Panc1 (cell line): ENCODE results near the gene LKAAEAR1. TPM values are rescaled to one million over a fixed set of nuclear protein-coding genes. Genes with fewer than 3 reads are reported as not detected.

ENCODE experiments used
- ATAC-seq: fragments of 200-7000 bp; cut with Tn5 transposase; 2 replicates; pipeline ENCODE4 v1.9.1; 2020; ENCODE audit warnings: mild to moderate bottlenecking, moderate library complexity
- BruUV-seq: library from RNA; stranded (reverse); fragments of 400-500 nt; replicated peaks from 2 replicates; lab custom pipeline; 2021; lab: Mats Ljungman, UMichigan
- CTCF ChIA-PET: fragments of 300-600 bp; sonication (Branson Sonifier 250); formaldehyde crosslinking; loops from one replicate; lab custom pipeline; 2022; ENCODE audit warnings: antibody characterized with exemption; lab: Charles Lee
- POLR2A ChIA-PET: fragments of 300-600 bp; sonication (Branson Sonifier 250); formaldehyde crosslinking; loops from one replicate; lab custom pipeline; 2022; ENCODE audit warnings: antibody characterized with exemption; lab: Charles Lee
- DNase-seq: peaks from one replicate; pipeline ENCODE4 v3.0.0-alpha.2; 2010; ENCODE audit warnings: low read depth, low spot score
- H3K27ac ChIP-seq: 2 replicates; pipeline ENCODE4 v1.5.1; 2011; ENCODE audit warnings: mild to moderate bottlenecking, low read length, inconsistent platforms
- H3K27me3 ChIP-seq: fragments of 200-500 bp; sonication (Bioruptor generic); 2 replicates; pipeline ENCODE4 v1.6.0; 2014; ENCODE audit warnings: low read length, inconsistent platforms; ENCODE audit not compliant: control insufficient read depth, insufficient read depth
- H3K36me3 ChIP-seq: fragments of 200-500 bp; sonication (Bioruptor generic); 2 replicates; pipeline ENCODE4 v1.5.1; 2014; ENCODE audit warnings: inconsistent platforms, mild to moderate bottlenecking, low read length, moderate library complexity; ENCODE audit not compliant: control insufficient read depth, insufficient read depth
- H3K4me1 ChIP-seq: 2 replicates; pipeline ENCODE4 v1.5.1; 2011; ENCODE audit warnings: inconsistent platforms, mild to moderate bottlenecking, low read length, moderate library complexity; ENCODE audit not compliant: control insufficient read depth, insufficient read depth
- H3K4me3 ChIP-seq, 2 experiments: 2 replicates each; pipeline ENCODE4 v1.5.1; 2011 to 2012; ENCODE audit warnings: low read depth in 2 of 2, low read length in 2 of 2, mild to moderate bottlenecking in 2 of 2, inconsistent platforms in 1 of 2, moderate library complexity in 1 of 2
- H3K9me3 ChIP-seq: fragments of 200-500 bp; sonication (Bioruptor generic); 2 replicates; pipeline ENCODE4 v1.5.1; 2014; ENCODE audit warnings: low read depth, mild to moderate bottlenecking, inconsistent platforms, low read length, moderate library complexity; ENCODE audit not compliant: control insufficient read depth, insufficient read depth
- CTCF ChIP-seq: fragments of 450-650 bp; IDR thresholded peaks from 2 replicates; pipeline ENCODE4 v1.5.1; 2017; ENCODE audit warnings: mild to moderate bottlenecking
- POLR2AphosphoS5 ChIP-seq: IDR thresholded peaks from 2 replicates; pipeline ENCODE4 v1.6.1; 2012; ENCODE audit warnings: mild to moderate bottlenecking, low read depth, low read length, moderate library complexity
- REST ChIP-seq, 2 experiments: IDR thresholded peaks; 2 replicates each; pipeline ENCODE4 v1.6.1; 2011 to 2012; ENCODE audit warnings: low read depth in 2 of 2, control low read depth in 1 of 2, low read length in 1 of 2, mild to moderate bottlenecking in 1 of 2, moderate library complexity in 1 of 2; ENCODE audit not compliant: insufficient read depth in 1 of 2
- SIN3A ChIP-seq: IDR thresholded peaks from 2 replicates; pipeline ENCODE4 v1.6.1; 2012; ENCODE audit warnings: low read depth, mild to moderate bottlenecking, low read length, moderate library complexity, borderline replicate concordance; ENCODE audit not compliant: insufficient read depth
- TCF7L2 ChIP-seq: IDR thresholded peaks from 2 replicates; pipeline ENCODE4 v1.6.1; 2011; ENCODE audit warnings: mild to moderate bottlenecking, low read depth, low read length, inconsistent platforms
- in situ Hi-C: cut with HindIII; loops from 2 replicates; pipeline ENCODE4 v1.10.0; 2016; ENCODE audit warnings: low sequenced_read_pairs, low pct_unique_long_range_greater_than_20kb
- intact Hi-C: fragments of 100-400 bp; cut with micrococcal nuclease; formaldehyde crosslinking; loops from one replicate; pipeline ENCODE4 v1.10.0; 2022; ENCODE audit not compliant: unreplicated experiment
- total RNA-seq: library from RNA; stranded (reverse); gene quantifications from one replicate; pipeline ENCODE4 v1.2.1, GENCODE V29; 2021; ENCODE audit not compliant: unreplicated experiment

The LKAAEAR1 gene
- total RNA-seq, 1 experiment from 2014 or later = 0.67 TPM

DNA sequence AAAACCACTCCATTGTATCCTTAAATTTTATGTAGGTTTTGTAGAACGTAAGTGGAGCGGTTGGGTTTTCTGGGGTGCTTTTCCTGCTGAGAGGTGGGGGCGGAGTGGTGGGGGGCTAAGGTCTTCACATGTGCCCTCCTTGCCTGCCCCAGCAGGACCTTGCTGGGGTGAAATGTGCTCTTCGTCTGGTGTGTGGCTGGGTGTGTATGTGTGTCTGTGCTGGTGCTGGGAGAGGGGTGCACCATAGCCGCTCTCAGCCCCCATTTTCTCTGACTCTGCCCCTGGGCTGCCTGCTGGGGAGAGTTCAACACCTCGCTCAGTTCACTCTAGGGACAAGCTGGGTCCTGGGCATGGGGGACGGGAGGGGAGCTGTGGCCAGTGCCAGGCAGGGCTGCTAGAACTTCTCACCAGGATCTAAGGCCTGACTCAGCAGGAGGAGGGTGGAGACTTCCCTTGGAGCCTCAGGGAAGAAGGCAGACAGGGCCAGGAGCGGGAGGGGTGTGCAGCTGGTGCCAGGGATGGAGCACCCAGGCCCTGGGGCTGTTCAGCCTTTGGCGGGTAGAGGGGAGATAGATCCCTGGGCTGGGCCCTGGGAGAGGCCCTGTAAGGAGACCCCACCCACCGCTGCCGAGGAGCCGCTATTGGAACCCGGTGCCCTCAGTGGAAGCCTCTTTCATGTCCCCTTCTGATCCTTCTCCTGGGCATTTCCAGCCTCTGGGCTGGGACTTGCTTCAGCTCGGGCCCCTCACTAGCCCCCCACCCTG lies 39.5 kb downstream of the LKAAEAR1 start:
- BruUV-seq = no TSS peak
- Histone ChIP-seq H3K27ac (peak overlapping the region; percentile 62), H3K27me3 (no peaks in the 10 kb centered on the region), H3K9me3 (no peaks in the 10 kb centered on the region), H3K36me3 (no peaks in the 10 kb centered on the region), H3K4me1 (peaks cover 33% of the 10 kb centered on the region), H3K4me3 (peak overlapping the region in 1 of 2 experiments; percentile 13; a peak in 2 of 4 replicates)
- in situ Hi-C loops (no loop called here), intact Hi-C loops (no loop called here)
- TF ChIP-seq SIN3A (no peak), POLR2AphosphoS5 (no peak), CTCF (no peak), TCF7L2 (no peak), REST (IDR thresholded peaks at IDR 0.05; ENCODE audit: insufficient read depth in 1 of 2, low read depth in 2 of 2, low read length in 1 of 2) (no peak)
- CTCF ChIA-PET = interaction anchor here (0.7 kb wide), 1 partner anchor 75 kb away, joined by 5 read pairs; no protein-coding TSS in a partner anchor
- ATAC-seq (peak; percentile 71), DNase-seq (no peak)
- POLR2A ChIA-PET = no interaction called here

- no TSS peak for BruUV-seq
- TF ChIP-seq REST (IDR thresholded peaks at IDR 0.05; ENCODE audit: insufficient read depth in 1 of 2, low read depth in 2 of 2, low read length in 1 of 2) = no peak
- no peaks in the 10 kb centered on the region for H3K9me3 ChIP-seq
- peaks cover 38% of the 10 kb centered on the region for H3K4me1 ChIP-seq
- DNase-seq (no peak), ATAC-seq (no peak)
- POLR2A ChIA-PET = no interaction called here
- H3K4me3 ChIP-seq = no peak overlapping the region
- H3K36me3 ChIP-seq = no peaks in the 10 kb centered on the region
- intact Hi-C loops = no loop called here
- CTCF ChIA-PET = interaction anchor here (0.5 kb wide), 1 partner anchor 41 kb away, joined by 7 read pairs; no protein-coding TSS in a partner anchor
- H3K27me3 ChIP-seq = no peaks in the 10 kb centered on the region
- no peak overlapping the region for H3K27ac ChIP-seq
- in situ Hi-C loops = no loop called here
These were observed 40.4 kb downstream of the LKAAEAR1 start for GRCh38 chr20:64043768-64044167.
